Astrocyte of the cerebellum (primary cell): ENCODE results near the gene ATP2B1.

Experiments used
- DNase-seq: peaks from one replicate; pipeline ENCODE4 v3.0.0-alpha.2; 2011; ENCODE audit warnings: low read depth
- H3K4me3 ChIP-seq: 2 replicates; pipeline ENCODE4 v1.5.1; 2011; ENCODE audit warnings: mild to moderate bottlenecking, low read depth, low read length, moderate library complexity
- CTCF ChIP-seq: IDR thresholded peaks from 2 replicates; pipeline ENCODE4 v1.5.1; 2012; ENCODE audit warnings: low read length, low read depth, moderate library complexity, mild to moderate bottlenecking; ENCODE audit errors: missing control alignments
- in situ Hi-C: cut with HindIII; loops from 2 replicates; pipeline ENCODE4 v1.10.0; 2017; ENCODE audit warnings: low sequenced_read_pairs

ATP2B1 gene

GRCh38 chr12:89733579-89734201 lies 25.1 kb upstream of the ATP2B1 start:
- TF ChIP-seq CTCF: no peak
- in situ Hi-C loops: no loop called here
- DNase-seq: peak; percentile 88
- no peak overlapping the region for H3K4me3 ChIP-seq

GRCh38 chr12:89732522-89732921 lies 23.9 kb upstream of the ATP2B1 start:
- in situ Hi-C loops: no loop called here

GRCh38 chr12:89731614-89732013 lies 23.0 kb upstream of the ATP2B1 start:
- in situ Hi-C loops: no loop called here
- no peak for TF ChIP-seq CTCF
- H3K4me3 ChIP-seq: no peak overlapping the region
- no peak for DNase-seq

More at GRCh38 chr12:89732522-89732921, 23.9 kb upstream of the ATP2B1 start:
- TF ChIP-seq CTCF: no peak
- no peak overlapping the region for H3K4me3 ChIP-seq
- no peak for DNase-seq

- in situ Hi-C loops: no loop called here
- no peak overlapping the region for H3K4me3 ChIP-seq
- no peak for TF ChIP-seq CTCF
- no peak for DNase-seq
Measured at GRCh38 chr12:89731089-89731488, 22.5 kb upstream of the ATP2B1 start.

GRCh38 chr12:89729946-89730459 lies 21.4 kb upstream of the ATP2B1 start:
- TF ChIP-seq CTCF: no peak
- no peak for DNase-seq
- in situ Hi-C loops: no loop called here
- H3K4me3 ChIP-seq: no peak overlapping the region

GRCh38 chr12:89723276-89723675 lies 14.6 kb upstream of the ATP2B1 start:
- TF ChIP-seq CTCF: no peak
- in situ Hi-C loops: no loop called here
- DNase-seq: no peak
- H3K4me3 ChIP-seq: no peak overlapping the region
